ENCODE data around the gene TBCD.

GRCh38 chr17:82780971-82781893 lies 29.4 kb downstream of the TBCD start:
- TF ChIP-seq CTCF (IDR thresholded peaks at IDR 0.05; ENCODE audit: low read depth, low read length) = no peak
- no peak for TF ChIP-seq MAX (IDR thresholded peaks at IDR 0.05; ENCODE audit: low read depth, low read length)
- no peak for TF ChIP-seq POLR2A (IDR thresholded peaks at IDR 0.05; ENCODE audit: extremely low read depth, insufficient read length)

Data from NB4 (cell line).